GM12892 (cell line): Measurements from ENCODE around the gene EML1.

Experiments
- POLR2A ChIP-seq: IDR thresholded peaks from 2 replicates; pipeline ENCODE4 v1.6.1; 2011; ENCODE audit warnings: low read depth, low read length, control low read depth
- POLR2AphosphoS5 ChIP-seq: IDR thresholded peaks from 2 replicates; pipeline ENCODE4 v1.6.1; 2011; ENCODE audit warnings: low read depth, low read length, control low read depth

- no peak for TF ChIP-seq POLR2A
- no peak for TF ChIP-seq POLR2AphosphoS5
Observed at GRCh38 chr14:99777951-99778350, 15.3 kb upstream of the EML1 start.
